GM23338 (cell line): ENCODE measurements around the gene MTAP. TPM values are rescaled to one million over a fixed set of nuclear protein-coding genes. Genes with fewer than 3 reads are reported as not detected.

Experiments
- ATAC-seq: fragments of 200-7000 bp; cut with Tn5 transposase; 3 replicates; pipeline ENCODE4 v1.9.1; 2020
- DNase-seq: peaks from one replicate; pipeline ENCODE4 v3.0.0-alpha.2; 2015; ENCODE audit warnings: low spot score
- H2AFZ ChIP-seq: fragments of 200-600 bp; sonication (generic); 2 replicates; pipeline ENCODE4 v1.8.0; 2016; ENCODE audit warnings: antibody characterized with exemption, mild to moderate bottlenecking, moderate library complexity
- H3F3A ChIP-seq: fragments of 200-600 bp; sonication (generic); replicated peaks from 2 replicates; pipeline ENCODE4 v1.8.0; 2017; ENCODE audit warnings: antibody characterized with exemption, mixed run types, low read depth
- H3K27ac ChIP-seq: fragments of 200-600 bp; sonication (generic); 2 replicates; pipeline ENCODE4 v1.6.1; 2016; ENCODE audit warnings: low read depth
- H3K27me3 ChIP-seq: fragments of 200-600 bp; sonication (generic); 2 replicates; pipeline ENCODE4 v1.8.0; 2016; ENCODE audit warnings: mild to moderate bottlenecking, mixed run types, moderate library complexity; ENCODE audit not compliant: insufficient read depth
- H3K36me3 ChIP-seq: fragments of 200-600 bp; sonication (generic); 2 replicates; pipeline ENCODE4 v1.8.0; 2016; ENCODE audit warnings: mild to moderate bottlenecking; ENCODE audit not compliant: insufficient read depth
- H3K4me1 ChIP-seq: fragments of 200-600 bp; sonication (generic); 2 replicates; pipeline ENCODE4 v1.8.0; 2016; ENCODE audit warnings: mild to moderate bottlenecking, moderate library complexity; ENCODE audit not compliant: insufficient read depth
- H3K4me2 ChIP-seq: fragments of 200-600 bp; sonication (generic); 2 replicates; pipeline ENCODE4 v1.7.1; 2017; ENCODE audit warnings: mixed run types
- H3K4me3 ChIP-seq: fragments of 200-600 bp; sonication (generic); 2 replicates; pipeline ENCODE4 v1.6.1; 2016; ENCODE audit warnings: mixed run types
- H3K79me2 ChIP-seq: fragments of 200-600 bp; sonication (generic); replicated peaks from 2 replicates; pipeline ENCODE4 v1.8.0; 2017; ENCODE audit warnings: mild to moderate bottlenecking; ENCODE audit not compliant: insufficient read depth
- H3K9me2 ChIP-seq: fragments of 200-600 bp; sonication (generic); 2 replicates; pipeline ENCODE4 v1.8.0; 2017; ENCODE audit not compliant: insufficient read depth
- H4K20me1 ChIP-seq: fragments of 200-600 bp; sonication (generic); replicated peaks from 2 replicates; pipeline ENCODE4 v1.8.0; 2017; ENCODE audit warnings: mild to moderate bottlenecking; ENCODE audit not compliant: insufficient read depth
- H3K27ac Mint-ChIP-seq: 2 replicates; pipeline ENCODE4 v1.8.0; 2020; ENCODE audit warnings: inconsistent platforms, mild to moderate bottlenecking, moderate library complexity, mixed read lengths
- H3K27me3 Mint-ChIP-seq: 3 replicates; pipeline ENCODE4 v1.8.0; 2022; ENCODE audit warnings: low read depth, mild to moderate bottlenecking, moderate library complexity, mixed read lengths, inconsistent platforms; ENCODE audit not compliant: insufficient read depth, poor library complexity
- H3K36me3 Mint-ChIP-seq: 3 replicates; pipeline ENCODE4 v1.8.0; 2021; ENCODE audit warnings: low read depth, mild to moderate bottlenecking, inconsistent platforms, moderate library complexity, mixed read lengths
- H3K4me1 Mint-ChIP-seq: 3 replicates; pipeline ENCODE4 v1.8.0; 2020; ENCODE audit warnings: mild to moderate bottlenecking, inconsistent platforms, mixed read lengths
- H3K4me3 Mint-ChIP-seq: 3 replicates; pipeline ENCODE4 v1.8.0; 2021; ENCODE audit warnings: moderate library complexity, mild to moderate bottlenecking, inconsistent platforms, mixed read lengths
- H3K9me3 Mint-ChIP-seq: 3 replicates; pipeline ENCODE4 v1.8.0; 2020; ENCODE audit warnings: moderate library complexity, mild to moderate bottlenecking, inconsistent platforms, mixed read lengths
- CREB1 ChIP-seq: fragments of 250-450 bp; sonication (Bioruptor Pico); IDR thresholded peaks from 2 replicates; pipeline ENCODE4 v1.5.0; 2020; ENCODE audit warnings: low read depth, mild to moderate bottlenecking, moderate library complexity
- CTCF ChIP-seq, 2 experiments: fragments of 200-600 bp in 1 of 2; sonication (generic) in 1 of 2; conservative IDR thresholded peaks; 2 replicates each; pipeline versions ENCODE4 v1.5.1 to v1.6.1; 2016 to 2017; ENCODE audit warnings: antibody characterized with exemption in 2 of 2, low read depth in 2 of 2, mild to moderate bottlenecking in 2 of 2, moderate library complexity in 1 of 2
- EZH2 ChIP-seq: fragments of 200-600 bp; sonication (generic); IDR thresholded peaks from one replicate; pipeline ENCODE4 v1.8.0; 2017; ENCODE audit warnings: antibody characterized with exemption, mild to moderate bottlenecking, low read depth; ENCODE audit not compliant: unreplicated experiment
- EZH2phosphoT487 ChIP-seq: fragments of 200-600 bp; sonication (generic); IDR thresholded peaks from one replicate; pipeline ENCODE4 v1.8.1; 2018; ENCODE audit warnings: antibody characterized with exemption; ENCODE audit not compliant: unreplicated experiment
- JUNB ChIP-seq: IDR thresholded peaks from one replicate; pipeline ENCODE4 v1.6.1; 2016; ENCODE audit warnings: antibody characterized with exemption; ENCODE audit not compliant: unreplicated experiment
- NANOG ChIP-seq: IDR thresholded peaks from 2 replicates; pipeline ENCODE4 v1.6.1; 2016; ENCODE audit warnings: antibody characterized with exemption, borderline replicate concordance
- POLR2AphosphoS5 ChIP-seq: IDR thresholded peaks from 2 replicates; pipeline ENCODE4 v1.6.1; 2016; ENCODE audit warnings: antibody characterized with exemption, low read depth
- REST ChIP-seq: IDR thresholded peaks from one replicate; pipeline ENCODE4 v1.6.1; 2018; ENCODE audit warnings: antibody characterized with exemption; ENCODE audit not compliant: unreplicated experiment
- STAT1 ChIP-seq: IDR thresholded peaks from one replicate; pipeline ENCODE4 v1.6.1; 2016; ENCODE audit warnings: antibody characterized with exemption; ENCODE audit not compliant: unreplicated experiment
- ZNF331 ChIP-seq: fragments of 250-450 bp; sonication (Bioruptor Pico); IDR thresholded peaks from 2 replicates; pipeline ENCODE4 v1.5.0; 2020; ENCODE audit warnings: low read depth, mild to moderate bottlenecking, moderate library complexity
- ZNF462 ChIP-seq: fragments of 250-450 bp; sonication (Bioruptor Pico); IDR thresholded peaks from 2 replicates; pipeline ENCODE4 v1.5.0; 2020; ENCODE audit warnings: mild to moderate bottlenecking, moderate library complexity
- polyA plus RNA-seq: library from polyadenylated mRNA; unstranded; fragments of >200 nt; fragmentation: Nextera tagmentation; extraction: Ambion mirVana; gene quantifications from 2 replicates; pipeline ENCODE4 v1.2.1, GENCODE V29; 2016
- total RNA-seq: library from RNA; depleted of rRNA; stranded (reverse); fragments of >200 nt; shearing (Covaris generic); gene quantifications from 2 replicates; pipeline ENCODE4 v1.2.3, GENCODE V29; 2014

MTAP gene
- total and polyA plus RNA-seq, 2 experiments from 2014 or later = 61.8 to 70.0 TPM

GRCh38 chr9:21906881-21907280, 104.4 kb downstream of the MTAP start:
- Histone ChIP-seq H3K4me3 (no peak overlapping the region), H3F3A (no peaks in the 10 kb centered on the region), H3K27me3 (no peaks in the 10 kb centered on the region), H3K9me2 (no peaks in the 10 kb centered on the region), H2AFZ (no peak overlapping the region), H3K36me3 (no peaks in the 10 kb centered on the region), H4K20me1 (no peaks in the 10 kb centered on the region), H3K79me2 (no peaks in the 10 kb centered on the region), H3K4me1 (no peaks in the 10 kb centered on the region), H3K27ac (no peak overlapping the region), H3K4me2 (no peak overlapping the region)
- no peaks in the 10 kb centered on the region for H3K27me3 Mint-ChIP-seq
- TF ChIP-seq NANOG (no peak), JUNB (no peak), STAT1 (no peak), ZNF462 (no peak), EZH2 (no peak), CTCF (conservative IDR thresholded peaks at IDR 0.05; ENCODE audit: low read depth in 2 of 2) (no peak), ZNF331 (no peak), CREB1 (no peak), POLR2AphosphoS5 (no peak), REST (no peak), EZH2phosphoT487 (no peak)
- peaks cover 5% of the 10 kb centered on the region; the same call in 1 of the 3 replicates for H3K4me1 Mint-ChIP-seq
- DNase-seq (no peak), ATAC-seq (no peak)
- no peak overlapping the region for H3K27ac Mint-ChIP-seq
- peaks cover 26% of the 10 kb centered on the region; the same call in 2 of the 3 replicates for H3K36me3 Mint-ChIP-seq
- peaks cover 9% of the 10 kb centered on the region for H3K9me3 Mint-ChIP-seq
- no peak overlapping the region for H3K4me3 Mint-ChIP-seq
